Stimulated activated CD4-positive, alpha-beta T cell treated with anti-CD3 and anti-CD28 coated beads, TNF-alpha, amount 100 ng/mL, for 24 hours (primary cell): ENCODE measurements around the gene MCFD2.
"Not testable (repeated sequence)": the region's sequence is repeated elsewhere in the genome, so short reads cannot be mapped to it uniquely, and the experiment has no call there.

Experiments
- DNase-seq, 3 experiments: peaks; one replicate each; pipeline ENCODE4 v3.0.0-alpha.2; 2020; ENCODE audit warnings: low read depth in 3 of 3

Gene MCFD2

GRCh38 chr2:46902465-46902864 is 13.1 kb downstream of the MCFD2 start:
- no peak for DNase-seq

GRCh38 chr2:46901611-46902010 is 14.0 kb downstream of the MCFD2 start:
- no peak for DNase-seq

DNA sequence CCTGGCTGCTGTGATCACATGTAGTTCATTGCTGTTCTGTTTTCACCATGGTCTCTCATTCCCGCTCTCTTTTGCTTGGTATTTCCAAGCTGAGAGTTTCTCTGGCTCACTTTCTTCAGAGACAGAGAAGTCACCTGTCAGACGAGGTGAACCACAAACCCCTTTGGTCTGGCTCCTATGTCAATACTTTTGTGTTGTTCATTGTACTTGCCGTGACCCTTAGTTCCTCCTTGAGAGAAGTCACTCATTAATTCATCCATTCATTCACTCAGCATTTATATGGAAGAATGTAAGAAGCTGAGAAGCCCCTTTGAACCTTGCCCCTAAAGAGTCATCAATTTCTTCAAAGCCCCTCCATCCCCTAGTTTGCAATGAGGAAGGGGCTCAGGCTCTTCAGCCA is 15.2 kb downstream of the MCFD2 start:
- no peak for DNase-seq

- DNase-seq, result no peak
These were observed 16.6 kb downstream of the MCFD2 start for GRCh38 chr2:46899053-46899452.

DNA sequence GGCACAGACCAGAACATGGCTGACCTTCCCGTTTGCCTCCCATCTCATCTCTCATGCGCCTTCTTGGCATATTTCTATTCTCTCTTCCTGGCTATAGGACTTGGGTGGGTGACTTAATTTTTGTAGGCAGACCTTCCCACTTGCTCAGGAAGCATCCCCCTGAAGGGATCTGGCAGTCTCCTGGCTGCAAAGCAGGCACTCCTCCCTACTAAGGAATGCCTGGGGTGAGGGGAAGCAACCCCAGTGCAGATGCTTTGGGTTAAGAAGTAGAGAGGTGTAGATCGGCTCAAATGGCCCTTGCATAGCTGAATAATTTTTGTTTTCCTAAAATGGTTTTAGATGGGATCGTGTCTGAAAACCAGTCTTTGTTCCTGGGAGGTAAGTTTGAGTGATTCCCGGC is 17.6 kb downstream of the MCFD2 start:
- no peak for DNase-seq

- no peak for DNase-seq
These were observed 22.2 kb downstream of the MCFD2 start for GRCh38 chr2:46893269-46893939.

GRCh38 chr2:46891956-46892553 is 23.6 kb downstream of the MCFD2 start:
- DNase-seq, result no peak

GRCh38 chr2:46888421-46888952 is 27.1 kb downstream of the MCFD2 start:
- DNase-seq, result no peak

DNA sequence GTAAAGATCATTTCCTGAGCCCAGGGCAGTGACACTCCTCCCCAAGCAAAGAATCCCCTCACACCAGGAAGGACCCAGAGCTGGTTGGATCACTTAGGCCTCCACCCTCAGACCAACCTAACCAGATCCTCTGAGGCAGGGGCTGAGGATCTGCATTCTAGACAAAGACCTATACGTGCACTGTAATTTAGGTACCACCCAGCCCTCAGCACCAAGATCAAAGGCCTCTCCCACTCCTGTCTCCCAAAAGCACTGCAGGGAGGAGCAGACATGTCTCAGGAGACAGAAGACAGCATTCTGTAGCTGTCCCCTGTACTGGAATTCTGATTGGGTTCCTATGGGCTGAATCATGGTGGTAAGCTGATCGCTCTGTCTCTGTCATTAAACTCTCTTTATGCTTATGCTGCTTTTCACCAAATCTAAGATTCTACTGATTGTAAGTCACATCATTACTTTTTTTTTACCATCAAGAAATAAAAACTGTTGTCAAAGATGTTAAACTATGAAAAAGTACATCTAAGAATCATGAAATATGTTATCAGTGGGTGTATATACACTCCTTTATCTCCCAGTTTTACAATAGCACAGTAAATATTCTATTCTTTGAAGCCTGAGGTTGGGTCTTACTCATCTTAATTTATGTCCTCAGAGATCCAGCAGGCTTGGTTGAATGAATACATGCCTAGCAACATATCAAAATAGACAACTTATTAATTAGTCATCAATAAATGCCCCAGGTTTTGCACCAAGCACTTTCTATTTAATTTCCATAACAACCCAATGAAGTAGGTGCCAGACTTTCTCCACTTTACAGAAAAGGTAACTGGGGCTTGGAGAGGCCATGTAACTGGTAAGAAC is 28.3 kb downstream of the MCFD2 start:
- DNase-seq, result no peak

DNA sequence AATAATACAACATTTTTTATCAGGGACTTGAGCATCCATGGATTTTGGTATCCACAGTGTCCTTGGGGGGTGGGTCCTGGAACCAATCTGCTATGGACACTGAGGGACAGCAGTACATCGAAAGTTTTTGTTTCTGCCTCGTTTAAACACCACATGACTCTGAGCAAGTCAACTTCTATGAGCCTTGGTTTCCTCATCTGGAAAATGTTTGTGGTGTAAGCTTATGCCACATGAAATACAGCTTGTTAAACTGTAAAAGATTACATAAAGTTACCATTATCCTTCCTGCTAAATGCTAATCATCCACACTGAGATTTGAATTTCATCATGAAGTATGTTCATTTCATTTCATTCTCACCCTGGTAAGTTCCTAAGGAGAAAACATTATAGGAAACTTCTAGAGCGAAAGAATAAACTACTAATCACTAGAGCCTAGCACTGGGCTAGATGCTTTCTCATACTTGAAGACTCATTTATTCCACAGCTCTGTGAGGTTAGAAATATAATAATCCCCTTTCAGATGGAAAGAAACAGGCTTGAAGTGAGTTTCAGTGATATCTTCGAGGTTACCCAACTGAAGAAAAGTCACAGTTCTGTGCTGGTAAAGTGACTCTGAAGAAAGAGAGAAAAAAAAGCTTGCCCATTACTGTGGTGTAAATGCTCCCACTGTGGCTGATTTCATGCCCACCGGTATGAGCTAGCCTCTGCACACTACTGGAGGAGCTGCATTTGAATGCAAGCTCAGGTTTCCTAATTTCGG is 29.2 kb downstream of the MCFD2 start:
- no peak for DNase-seq

DNA sequence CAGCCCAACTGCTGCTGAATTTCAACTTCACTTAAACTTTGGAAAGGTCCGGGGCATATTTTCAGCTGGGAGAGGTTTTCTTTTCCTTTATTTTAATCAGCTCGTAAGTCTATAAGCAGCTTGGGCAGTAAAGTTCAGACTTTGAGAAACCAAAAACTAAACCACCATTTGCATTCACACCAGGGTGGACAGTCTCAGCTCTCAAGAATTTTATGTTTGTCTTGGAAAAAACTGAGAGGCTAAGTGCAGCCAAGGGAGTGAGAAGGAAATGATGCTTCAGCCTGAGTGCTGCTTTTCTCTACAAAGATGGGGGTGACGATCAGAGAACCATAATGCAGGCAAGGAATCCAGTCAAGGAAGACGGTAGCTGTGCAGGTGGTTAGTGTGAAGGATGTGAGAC is 30.2 kb downstream of the MCFD2 start:
- DNase-seq, result no peak

- no peak for DNase-seq
These were observed 36.1 kb downstream of the MCFD2 start for GRCh38 chr2:46879511-46879910.

DNA sequence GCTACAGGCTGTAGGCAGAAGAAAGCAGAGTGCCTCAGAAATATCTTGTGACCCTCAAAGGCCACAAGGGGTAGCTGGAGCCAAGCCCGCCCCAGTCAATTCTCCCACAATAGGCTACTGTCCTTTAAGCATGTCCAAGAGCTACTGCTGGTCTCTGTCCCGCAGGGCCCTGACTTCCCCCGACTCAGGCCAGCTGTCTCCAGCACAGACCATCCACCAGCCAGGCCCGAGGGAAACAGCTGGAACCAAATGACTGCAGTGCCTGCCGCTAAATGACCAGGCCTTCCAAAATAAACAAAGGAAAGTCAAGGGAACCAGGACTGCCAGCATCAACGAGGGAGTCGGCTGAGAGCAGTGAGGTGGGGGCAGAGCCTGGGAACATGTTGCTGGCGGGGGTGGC is 36.7 kb downstream of the MCFD2 start:
- DNase-seq, result no peak

DNA sequence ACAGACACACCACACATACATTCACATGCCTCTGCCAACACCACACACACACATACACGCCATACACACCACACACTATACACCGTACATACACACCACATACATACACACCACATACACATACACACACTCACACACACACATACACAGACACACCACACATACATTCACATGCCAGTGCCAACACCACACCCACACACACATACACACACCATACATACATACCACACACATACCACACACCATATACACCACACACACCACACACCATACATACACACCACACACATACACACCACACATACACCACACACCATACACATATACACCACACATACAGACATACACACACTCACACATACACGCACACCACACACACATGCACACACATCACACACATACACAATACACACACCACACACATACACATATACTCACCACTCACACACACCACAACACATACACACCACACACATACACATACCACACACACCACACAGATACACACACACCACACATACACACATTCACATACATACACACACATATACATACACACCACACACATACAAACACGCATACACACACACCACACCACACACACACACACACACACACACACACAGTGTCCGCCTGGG is 37.2 kb downstream of the MCFD2 start:
- DNase-seq, result no peak

GRCh38 chr2:46877619-46878113 is 37.9 kb downstream of the MCFD2 start:
- no peak for DNase-seq

- no peak for DNase-seq
These were observed 38.7 kb downstream of the MCFD2 start for GRCh38 chr2:46876741-46877384.

GRCh38 chr2:46875962-46876689 is 39.5 kb downstream of the MCFD2 start:
- not testable (repeated sequence) for DNase-seq

GRCh38 chr2:46875226-46875899 is 40.2 kb downstream of the MCFD2 start:
- no peak for DNase-seq

DNA sequence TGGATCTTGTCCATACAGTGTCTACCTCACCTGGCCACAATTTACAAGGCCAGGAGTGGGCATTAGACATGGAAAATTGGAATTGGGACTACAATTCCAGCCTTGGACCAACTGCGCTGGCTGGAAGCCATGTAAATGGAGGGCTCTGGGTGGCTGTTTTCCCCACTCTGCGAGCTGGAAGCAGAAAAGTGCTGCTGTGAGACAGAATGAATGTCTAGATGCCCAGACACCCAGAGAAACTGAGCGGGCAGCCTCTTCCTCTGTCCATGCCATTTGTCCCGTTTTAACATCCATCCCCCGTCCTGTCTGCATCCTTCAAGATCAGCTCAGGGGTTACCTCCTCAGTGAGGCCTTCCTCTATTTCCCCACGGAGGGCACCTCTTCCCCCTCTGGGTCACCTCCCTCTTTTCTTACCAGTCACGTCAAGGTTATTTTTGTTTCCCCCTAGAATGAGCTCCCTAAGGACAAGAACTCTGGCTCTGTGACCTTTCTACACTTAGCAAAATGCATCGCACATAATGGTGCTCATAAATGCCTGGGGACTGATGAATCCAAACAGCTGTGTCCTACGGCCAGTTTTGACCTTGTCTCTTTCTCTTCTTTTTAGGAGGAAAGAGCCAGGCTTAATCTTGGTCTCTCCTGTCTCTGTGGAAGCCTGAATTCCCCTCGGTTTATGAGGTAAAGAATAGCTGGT is 41.2 kb downstream of the MCFD2 start:
- no peak for DNase-seq
